Ovary (tissue), 3 donors: ENCODE measurements around the gene GPC3.

Source experiments
- CTCF ChIP-seq, 3 donors: fragments of 450-650 bp in 2 of 3; fragments of 200-600 bp in 1 of 3; IDR thresholded peaks; one replicate each; pipeline versions ENCODE4 v1.5.1 to v1.8.0; 2016 to 2022; ENCODE audit warnings: antibody characterized with exemption in 3 of 3, mild to moderate bottlenecking in 1 of 3
- EP300 ChIP-seq: sonication (generic); formaldehyde crosslinking; IDR thresholded peaks from one replicate; pipeline ENCODE4 v1.6.1; 2017; ENCODE audit warnings: antibody characterized with exemption
- POLR2A ChIP-seq: fragments of 450-650 bp; IDR thresholded peaks from one replicate; pipeline ENCODE4 v1.6.1; 2017; ENCODE audit warnings: antibody characterized with exemption, mild to moderate bottlenecking, moderate library complexity
- donor health status: DM: no; HTN: no; CAD: no.

GRCh38 chrX:133544778-133545177, 440.6 kb downstream of the GPC3 start:
- TF ChIP-seq POLR2A (no peak), CTCF (IDR thresholded peaks at IDR 0.05) (no peak), EP300 (no peak)
